ENCODE measurements around the gene CCR9.

- TF ChIP-seq POLR2AphosphoS5 (IDR thresholded peaks at IDR 0.05) (no peak), CTCF (IDR thresholded peaks at IDR 0.05; ENCODE audit: poor library complexity, severe bottlenecking) (no peak), TAF1 (IDR thresholded peaks at IDR 0.05; ENCODE audit: low read depth) (no peak), EZH2 (IDR thresholded peaks at IDR 0.05; ENCODE audit: borderline replicate concordance, insufficient read depth, low read length, poor library complexity, severe bottlenecking) (no peak), EP300 (conservative IDR thresholded peaks at IDR 0.05; ENCODE audit: poor library complexity, severe bottlenecking) (no peak), REST (IDR thresholded peaks at IDR 0.05; ENCODE audit: borderline replicate concordance) (no peak), MXI1 (conservative IDR thresholded peaks at IDR 0.05; ENCODE audit: poor library complexity, severe bottlenecking) (no peak), RAD21 (conservative IDR thresholded peaks at IDR 0.05) (no peak)
Observed at GRCh38 chr3:45938043-45938435, 51.7 kb downstream of the CCR9 start.
